Glutamatergic neuron (in vitro differentiated cells): ENCODE measurements around the gene COX8A. TPM values are rescaled to one million over a fixed set of nuclear protein-coding genes. Genes with fewer than 3 reads are reported as not detected.

ENCODE experiments used
- DNase-seq: peaks from one replicate; pipeline ENCODE4 v3.0.0; 2022
- H3K27ac Mint-ChIP-seq: one replicate; pipeline ENCODE4 v1.8.0; 2020; ENCODE audit warnings: mild to moderate bottlenecking, mixed read lengths, inconsistent platforms; ENCODE audit not compliant: unreplicated experiment
- H3K27me3 Mint-ChIP-seq: one replicate; pipeline ENCODE4 v1.8.0; 2020; ENCODE audit warnings: mild to moderate bottlenecking, moderate library complexity, mixed read lengths, inconsistent platforms; ENCODE audit not compliant: unreplicated experiment
- H3K36me3 Mint-ChIP-seq: one replicate; pipeline ENCODE4 v1.8.0; 2020; ENCODE audit warnings: mild to moderate bottlenecking, mixed read lengths, inconsistent platforms; ENCODE audit not compliant: unreplicated experiment
- H3K4me1 Mint-ChIP-seq: one replicate; pipeline ENCODE4 v1.8.0; 2020; ENCODE audit warnings: mild to moderate bottlenecking, low read depth, mixed read lengths, inconsistent platforms; ENCODE audit not compliant: unreplicated experiment
- H3K4me3 Mint-ChIP-seq: one replicate; pipeline ENCODE4 v1.8.0; 2020; ENCODE audit warnings: mild to moderate bottlenecking, mixed read lengths, inconsistent platforms; ENCODE audit not compliant: unreplicated experiment
- H3K9me3 Mint-ChIP-seq: one replicate; pipeline ENCODE4 v1.8.0; 2020; ENCODE audit warnings: mild to moderate bottlenecking, moderate library complexity, mixed read lengths, inconsistent platforms; ENCODE audit not compliant: unreplicated experiment
- total RNA-seq: library from RNA; stranded (reverse); fragmentation: NEBNext Ultra II Directional; extraction: Animal tissue kit (Norgen Biotek cat#: 25700); gene quantifications from one replicate; pipeline ENCODE4 v1.2.1, GENCODE V29; 2021; ENCODE audit not compliant: unreplicated experiment
- TF ChIP-seq, protein P1 (sequence below): fragments of 200-600 bp; sonication (generic); IDR thresholded peaks from one replicate; pipeline ENCODE4 v1.5.0; 2021; ENCODE audit not compliant: partially characterized antibody, unreplicated experiment

Gene COX8A
- total RNA-seq, 1 donor from 2014 or later, result 289 TPM

DNA sequence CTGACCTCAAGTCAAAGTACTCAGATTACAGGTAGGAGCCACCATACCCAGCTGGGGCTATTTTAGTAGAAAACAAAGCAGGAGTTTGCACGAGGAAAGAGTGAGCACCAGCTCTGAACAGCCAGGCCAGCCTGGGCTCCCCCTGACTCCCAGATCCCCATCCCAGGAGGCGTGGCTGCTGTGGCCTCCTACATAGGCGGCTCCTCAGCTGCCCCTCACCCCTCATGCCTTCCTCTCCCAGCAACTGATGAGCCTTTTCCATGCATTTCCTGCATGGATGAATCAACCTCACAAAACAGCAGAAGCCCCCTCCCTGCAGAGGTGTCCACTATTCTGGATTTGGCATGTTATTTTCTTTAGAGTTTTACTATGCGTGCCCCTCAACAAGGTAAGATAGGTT lies 50.8 kb downstream of the COX8A start:
- Mint-ChIP-seq H3K4me1 (peaks cover 18% of the 10 kb centered on the region), H3K36me3 (no peaks in the 10 kb centered on the region), H3K27ac (no peak overlapping the region), H3K27me3 (peaks cover 16% of the 10 kb centered on the region), H3K4me3 (no peak overlapping the region), H3K9me3 (peaks cover 11% of the 10 kb centered on the region)
- peak; percentile 44 for DNase-seq
- TF ChIP-seq, protein P1, sequence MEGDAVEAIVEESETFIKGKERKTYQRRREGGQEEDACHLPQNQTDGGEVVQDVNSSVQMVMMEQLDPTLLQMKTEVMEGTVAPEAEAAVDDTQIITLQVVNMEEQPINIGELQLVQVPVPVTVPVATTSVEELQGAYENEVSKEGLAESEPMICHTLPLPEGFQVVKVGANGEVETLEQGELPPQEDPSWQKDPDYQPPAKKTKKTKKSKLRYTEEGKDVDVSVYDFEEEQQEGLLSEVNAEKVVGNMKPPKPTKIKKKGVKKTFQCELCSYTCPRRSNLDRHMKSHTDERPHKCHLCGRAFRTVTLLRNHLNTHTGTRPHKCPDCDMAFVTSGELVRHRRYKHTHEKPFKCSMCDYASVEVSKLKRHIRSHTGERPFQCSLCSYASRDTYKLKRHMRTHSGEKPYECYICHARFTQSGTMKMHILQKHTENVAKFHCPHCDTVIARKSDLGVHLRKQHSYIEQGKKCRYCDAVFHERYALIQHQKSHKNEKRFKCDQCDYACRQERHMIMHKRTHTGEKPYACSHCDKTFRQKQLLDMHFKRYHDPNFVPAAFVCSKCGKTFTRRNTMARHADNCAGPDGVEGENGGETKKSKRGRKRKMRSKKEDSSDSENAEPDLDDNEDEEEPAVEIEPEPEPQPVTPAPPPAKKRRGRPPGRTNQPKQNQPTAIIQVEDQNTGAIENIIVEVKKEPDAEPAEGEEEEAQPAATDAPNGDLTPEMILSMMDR, result no peak

Other genes with a start within 250 kb of the COX8A start
- gene ZFTA, start 205.8 kb upstream of the COX8A start, total RNA-seq, result 216 TPM
- gene SPINDOC, start 161.2 kb upstream of the COX8A start, total RNA-seq, result 83.7 TPM
- 76.8 TPM for gene MARK2, start 135.5 kb upstream of the COX8A start, total RNA-seq
- 286 TPM for gene RCOR2, start 57.5 kb upstream of the COX8A start, total RNA-seq
- 68.0 TPM for gene NAA40, start 35.6 kb upstream of the COX8A start, total RNA-seq
- gene OTUB1, start 11.8 kb downstream of the COX8A start, total RNA-seq, result 126 TPM
- gene FLRT1, start 61.3 kb downstream of the COX8A start, total RNA-seq, result 3.7 TPM
- 12.7 TPM for gene MACROD1, start 191.5 kb downstream of the COX8A start, total RNA-seq
- 160 TPM for gene STIP1, start 211.6 kb downstream of the COX8A start, total RNA-seq
- gene FERMT3, start 232.1 kb downstream of the COX8A start, total RNA-seq, result 2.0 TPM